Measurements from ENCODE around the gene CAMK1D.
A peak's percentile ranks its signal among the peaks of the same experiment; 100 is the strongest.

The CAMK1D gene

GRCh38 chr10:12603766-12604470, 254.6 kb downstream of the CAMK1D start:
- no peak for DNase-seq

DNA sequence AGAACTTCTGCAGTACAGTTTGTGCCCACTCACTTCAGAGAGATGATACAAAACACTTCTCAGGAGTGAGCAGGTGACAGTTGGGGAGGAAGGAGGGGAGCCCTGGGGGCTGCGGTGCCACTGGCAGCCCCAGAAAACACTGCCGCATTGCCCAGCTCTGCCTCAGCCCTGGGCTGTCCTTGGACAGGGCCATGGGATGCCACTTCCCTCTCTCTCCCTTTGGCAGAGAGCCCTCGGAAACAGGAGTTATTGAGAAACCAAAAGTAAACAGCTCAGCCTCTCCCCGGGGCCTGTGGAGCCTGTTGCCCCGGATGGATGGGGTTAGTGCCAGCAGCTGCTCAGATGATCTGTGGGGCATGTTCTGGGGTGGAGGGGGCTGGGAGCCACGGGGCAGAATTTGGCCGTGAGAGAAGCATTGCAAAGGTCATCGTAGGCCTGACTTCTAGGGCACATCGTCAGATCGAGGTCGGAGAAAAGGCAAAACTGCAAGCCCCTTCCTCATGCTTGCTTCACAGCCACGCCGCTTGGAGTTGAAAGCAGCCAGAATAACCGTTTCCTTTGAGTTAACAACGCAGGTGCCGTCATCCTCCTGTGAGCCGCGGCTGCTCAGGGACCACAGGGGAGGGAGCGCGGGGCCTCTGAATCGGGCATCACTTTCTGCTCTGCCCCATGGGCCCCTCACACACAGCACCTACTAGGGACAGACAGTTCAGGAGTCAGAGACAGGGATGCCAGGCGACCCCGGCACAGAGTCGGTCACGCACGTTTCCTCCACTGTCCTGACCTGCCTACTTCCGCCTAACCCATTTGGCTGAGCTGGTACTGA, 256.4 kb downstream of the CAMK1D start:
- peak; percentile 59 for DNase-seq

DNA sequence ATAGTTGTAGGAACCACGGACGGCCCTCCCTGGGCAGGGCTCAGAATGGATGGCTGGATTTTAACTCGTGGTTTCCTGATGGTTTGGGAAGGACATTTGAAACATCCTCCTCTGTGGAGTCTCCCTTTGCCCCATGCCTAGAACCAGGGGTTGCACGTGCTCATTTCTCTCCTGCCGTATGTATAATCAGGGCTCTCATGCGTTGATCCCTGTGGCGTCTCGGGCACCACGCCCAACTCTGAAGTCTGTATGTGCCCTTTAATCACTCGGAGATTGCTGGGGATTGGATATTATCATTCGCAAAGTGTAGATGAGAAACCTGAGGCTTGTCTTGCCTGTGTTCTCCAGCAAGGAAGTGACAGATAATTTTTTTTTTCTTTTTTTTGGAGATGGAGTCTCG, 257.1 kb downstream of the CAMK1D start:
- no peak for DNase-seq

DNA sequence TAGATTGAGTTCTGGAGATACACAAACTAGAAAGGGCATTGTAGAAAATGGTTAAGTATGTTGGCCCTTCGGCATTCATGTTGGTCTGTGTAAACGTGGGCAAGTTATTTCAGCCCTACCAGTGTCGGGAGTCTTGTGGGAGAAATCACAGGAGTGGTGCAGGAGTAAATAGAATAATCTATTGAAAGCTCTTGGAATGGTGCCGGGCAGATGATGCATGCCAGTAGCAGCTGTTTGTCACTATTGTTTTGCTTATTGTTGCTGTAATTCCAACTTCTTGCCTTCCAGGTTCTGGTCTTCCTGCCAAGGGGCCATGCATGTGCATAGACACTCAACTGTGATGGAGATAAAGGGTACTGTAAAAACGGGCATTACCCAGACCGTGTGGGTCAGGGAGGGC, 259.4 kb downstream of the CAMK1D start:
- no peak for DNase-seq

- no peak for DNase-seq
Measured at GRCh38 chr10:12609435-12609834, 260.1 kb downstream of the CAMK1D start.

- no peak for DNase-seq
Measured at GRCh38 chr10:12613136-12613535, 263.8 kb downstream of the CAMK1D start.

DNA sequence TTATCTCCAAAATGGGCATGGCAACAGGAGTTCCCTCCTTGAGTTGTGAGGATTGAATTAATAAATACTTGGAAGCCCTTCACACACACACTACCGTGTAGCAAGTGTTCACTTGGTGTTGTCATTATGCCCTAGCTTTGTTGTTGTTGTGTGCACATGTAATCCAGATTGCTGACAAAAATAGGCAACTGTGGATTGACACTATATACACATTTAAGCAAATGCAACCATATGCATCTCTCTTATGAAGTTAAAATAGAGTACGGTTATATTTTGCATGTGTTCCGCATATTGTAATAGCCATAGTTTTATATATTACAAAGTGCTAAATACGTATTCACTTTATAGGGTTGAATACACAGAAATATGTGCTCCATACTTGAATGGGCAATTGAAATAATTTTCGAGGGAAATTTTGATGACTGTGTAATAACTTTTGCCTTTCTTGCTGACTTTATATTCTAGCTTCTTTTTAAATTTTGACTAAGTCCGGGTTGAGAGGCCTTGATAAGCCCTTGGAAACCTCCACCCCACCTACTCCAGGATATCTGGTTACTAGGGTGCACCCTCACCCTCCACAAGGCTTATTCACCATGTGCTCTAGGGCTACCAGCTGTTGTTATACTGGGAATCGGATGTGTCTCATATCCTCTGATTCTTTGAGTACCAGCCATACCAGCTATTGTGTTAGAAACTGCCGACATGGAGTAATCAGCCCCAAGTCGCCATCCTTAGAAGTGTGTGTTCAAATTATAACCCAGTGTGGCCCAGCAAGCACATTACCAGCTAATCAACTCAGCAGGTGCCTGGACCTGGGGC, 265.0 kb downstream of the CAMK1D start:
- DNase-seq = no peak

GRCh38 chr10:12615296-12616220, 266.2 kb downstream of the CAMK1D start:
- no peak for DNase-seq

DNA sequence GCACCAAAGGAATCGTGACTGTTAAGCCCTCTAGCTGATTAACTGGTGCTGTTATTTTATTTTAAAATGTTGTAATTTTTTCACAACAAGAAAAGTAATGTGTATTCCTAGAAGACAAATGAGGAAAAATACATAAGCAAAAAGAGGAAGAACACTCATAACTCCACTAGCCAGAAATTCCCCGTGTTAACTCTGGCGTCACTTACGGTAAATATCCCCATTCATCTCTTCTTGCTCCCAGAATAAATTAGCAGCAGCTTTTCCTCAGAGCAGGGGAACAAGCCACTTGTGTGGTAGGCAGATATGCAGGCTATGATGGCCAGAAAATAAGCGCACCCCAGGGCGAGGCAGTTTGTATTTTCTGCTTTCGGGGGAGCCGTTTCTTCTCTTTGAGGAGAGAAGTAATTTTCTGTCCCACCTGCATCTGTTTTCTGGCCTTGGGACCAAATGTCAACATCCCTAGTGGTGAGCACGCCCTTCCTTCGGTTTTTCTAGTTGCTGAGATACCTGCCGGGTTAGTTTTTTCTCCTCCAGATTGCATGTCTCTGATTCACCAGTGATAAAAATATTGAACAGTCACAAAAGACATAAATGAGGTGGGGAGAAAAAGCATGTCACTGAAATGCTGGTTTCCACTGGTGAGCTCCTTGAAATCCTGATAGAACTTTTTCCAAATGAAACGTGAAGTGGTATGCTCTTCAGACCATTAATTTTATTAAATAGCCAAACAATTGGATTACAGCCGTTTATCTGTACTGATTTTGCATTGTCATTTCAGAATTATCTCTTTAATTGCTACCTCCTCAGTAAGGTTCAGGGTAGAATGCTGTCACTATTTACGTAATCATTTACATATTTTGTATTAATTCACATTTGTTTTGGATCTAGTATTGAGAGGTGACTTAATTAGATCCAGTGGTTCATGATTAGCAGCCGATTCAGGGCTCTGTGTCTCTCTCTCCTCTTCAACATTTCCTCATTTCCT, 268.1 kb downstream of the CAMK1D start:
- DNase-seq = no peak

DNA sequence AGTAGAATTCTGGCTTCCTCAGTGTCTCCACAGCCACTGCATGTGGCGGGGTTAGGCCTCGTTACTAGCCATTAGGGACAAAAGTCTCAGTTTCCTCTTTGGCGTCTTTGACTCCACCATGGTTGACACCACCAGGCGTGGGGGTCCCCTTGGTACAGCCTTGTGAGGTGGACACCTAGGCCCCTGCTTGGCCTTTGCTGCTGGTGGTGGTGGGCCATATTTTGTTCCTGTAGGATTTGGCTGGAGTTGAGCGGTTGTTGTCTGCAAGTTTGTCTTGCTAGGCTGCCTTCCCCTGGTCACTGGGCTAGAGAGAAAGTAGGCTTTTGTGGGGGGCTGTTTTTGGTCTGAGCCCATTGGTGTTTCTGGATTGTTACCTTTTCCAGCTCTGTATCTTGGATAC, 272.7 kb downstream of the CAMK1D start:
- DNase-seq = no peak

- no peak for DNase-seq
Measured at GRCh38 chr10:12622691-12623090, 273.3 kb downstream of the CAMK1D start.

GRCh38 chr10:12625393-12626023, 276.2 kb downstream of the CAMK1D start:
- DNase-seq = no peak

- DNase-seq = no peak
Measured at GRCh38 chr10:12628153-12628552, 278.8 kb downstream of the CAMK1D start.

- no peak for DNase-seq
Measured at GRCh38 chr10:12628964-12629766, 279.8 kb downstream of the CAMK1D start.

GRCh38 chr10:12629767-12630165, 280.4 kb downstream of the CAMK1D start:
- DNase-seq = no peak

- DNase-seq = no peak
Measured at GRCh38 chr10:12631216-12631615, 281.9 kb downstream of the CAMK1D start.

- no peak for DNase-seq
Measured at GRCh38 chr10:12631787-12632562, 282.6 kb downstream of the CAMK1D start.

DNA sequence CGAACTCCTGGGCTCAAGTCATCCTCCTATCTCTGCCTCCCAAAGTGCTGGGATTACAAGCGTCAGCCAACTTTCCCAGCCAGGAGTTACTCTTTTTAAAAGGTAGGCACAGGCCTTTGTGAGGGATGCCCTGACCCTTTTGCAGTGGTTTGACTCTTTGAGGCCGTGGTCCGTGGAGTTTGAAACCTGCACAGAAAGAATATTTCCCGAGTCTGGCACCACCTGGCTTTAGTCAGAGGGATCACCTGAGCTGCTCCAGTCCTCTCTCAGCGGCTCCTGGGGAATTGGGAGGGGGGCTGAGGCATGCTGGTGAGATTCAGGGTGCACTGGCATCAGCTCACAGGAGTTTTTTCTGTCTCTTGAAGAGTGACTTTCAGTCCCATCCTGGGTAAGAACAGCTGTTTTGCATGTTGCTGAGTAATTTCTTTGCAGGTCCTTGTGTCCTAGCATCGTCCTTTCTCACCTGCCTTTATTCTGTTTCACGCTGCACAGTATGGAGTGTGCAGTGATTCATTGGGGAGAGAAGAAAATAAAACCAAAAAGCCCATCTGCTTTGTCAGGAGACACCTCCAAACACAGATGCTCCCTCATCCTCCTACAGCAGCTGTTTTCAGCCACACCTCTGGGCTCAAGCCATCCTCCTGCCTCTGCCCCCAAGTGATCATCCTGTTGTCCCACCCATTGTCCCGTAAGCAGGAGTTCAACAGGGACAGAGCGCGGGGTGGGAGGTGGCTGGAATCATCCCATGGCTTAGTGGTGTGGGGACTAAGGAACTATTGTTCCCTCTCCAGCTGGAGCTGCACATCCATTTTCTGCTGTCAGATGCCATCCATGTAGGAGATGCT, 284.7 kb downstream of the CAMK1D start:
- no peak for DNase-seq
